MM.1S (cell line): ENCODE measurements around the gene CUL3.

Experiments used
- DNase-seq: peaks from one replicate; pipeline ENCODE4 v3.0.0-alpha.2; 2015
- H2AFZ ChIP-seq: fragments of 300-600 bp; sonication (generic); 2 replicates; pipeline ENCODE4 v1.6.0; 2016; ENCODE audit warnings: antibody characterized with exemption, low read length
- H3F3A ChIP-seq: fragments of 300-600 bp; sonication (generic); 2 replicates; pipeline ENCODE4 v1.6.1; 2016; ENCODE audit warnings: mild to moderate bottlenecking, antibody characterized with exemption, low read length, moderate library complexity, mixed read lengths; ENCODE audit not compliant: insufficient read depth
- H3K27ac ChIP-seq: fragments of 300-600 bp; sonication (generic); 2 replicates; pipeline ENCODE4 v1.5.1; 2016; ENCODE audit warnings: mild to moderate bottlenecking, low read length
- H3K27me3 ChIP-seq: fragments of 300-600 bp; sonication (generic); replicated peaks from 2 replicates; pipeline ENCODE4 v1.6.0; 2016; ENCODE audit warnings: low read length; ENCODE audit not compliant: insufficient read depth
- H3K36me3 ChIP-seq: fragments of 300-600 bp; sonication (generic); replicated peaks from 2 replicates; pipeline ENCODE4 v1.6.1; 2016; ENCODE audit warnings: mild to moderate bottlenecking, low read length, mixed read lengths; ENCODE audit not compliant: insufficient read depth
- H3K4me1 ChIP-seq: fragments of 300-600 bp; sonication (generic); 2 replicates; pipeline ENCODE4 v1.6.1; 2016; ENCODE audit warnings: low read length, mixed read lengths
- H3K4me2 ChIP-seq: fragments of 300-600 bp; sonication (generic); 2 replicates; pipeline ENCODE4 v1.6.0; 2016; ENCODE audit warnings: low read depth, low read length
- H3K4me3 ChIP-seq: fragments of 300-600 bp; sonication (generic); 2 replicates; pipeline ENCODE4 v1.5.1; 2016; ENCODE audit warnings: low read length, mixed read lengths
- H3K79me2 ChIP-seq: fragments of 300-600 bp; sonication (generic); 2 replicates; pipeline ENCODE4 v1.6.1; 2016; ENCODE audit warnings: mixed run types, low read length, mixed read lengths
- H3K9ac ChIP-seq: fragments of 300-600 bp; sonication (generic); 2 replicates; pipeline ENCODE4 v1.6.1; 2016; ENCODE audit warnings: low read length, mixed read lengths
- H3K9me2 ChIP-seq: fragments of 300-600 bp; sonication (generic); replicated peaks from 2 replicates; pipeline ENCODE4 v1.6.1; 2016; ENCODE audit warnings: mild to moderate bottlenecking, low read length, mixed read lengths; ENCODE audit not compliant: insufficient read depth
- H3K9me3 ChIP-seq: fragments of 300-600 bp; sonication (generic); replicated peaks from 2 replicates; pipeline ENCODE4 v1.6.1; 2016; ENCODE audit warnings: mild to moderate bottlenecking, low read length, mixed read lengths; ENCODE audit not compliant: insufficient read depth
- H4K20me1 ChIP-seq: fragments of 300-600 bp; sonication (generic); 2 replicates; pipeline ENCODE4 v1.6.1; 2016; ENCODE audit warnings: mild to moderate bottlenecking, low read length, moderate library complexity, mixed read lengths; ENCODE audit not compliant: insufficient read depth
- CTCF ChIP-seq: fragments of 300-600 bp; sonication (generic); IDR thresholded peaks from 2 replicates; pipeline ENCODE4 v1.5.1; 2016; ENCODE audit warnings: antibody characterized with exemption, low read length, mixed read lengths
- EZH2 ChIP-seq: fragments of 300-600 bp; sonication (generic); optimal IDR thresholded peaks from 2 replicates; pipeline ENCODE3; 2017; ENCODE audit warnings: low read depth, mild to moderate bottlenecking, antibody characterized with exemption, low read length, mixed read lengths
- EZH2phosphoT487 ChIP-seq: fragments of 300-600 bp; sonication (generic); IDR thresholded peaks from 2 replicates; pipeline ENCODE4 v1.6.1; 2018; ENCODE audit warnings: antibody characterized with exemption, low read length

CUL3 gene

GRCh38 chr2:224562831-224563230 lies 22.3 kb downstream of the CUL3 start:
- Histone ChIP-seq H3K4me1 (no peaks in the 10 kb centered on the region), H2AFZ (no peak overlapping the region), H3K27ac (no peak overlapping the region), H3K79me2 (peaks cover 100% of the 10 kb centered on the region), H3K4me2 (no peak overlapping the region), H3K4me3 (no peak overlapping the region), H4K20me1 (peaks cover 64% of the 10 kb centered on the region), H3K9ac (no peak overlapping the region), H3K9me3 (no peaks in the 10 kb centered on the region), H3K36me3 (peaks cover 7% of the 10 kb centered on the region), H3K9me2 (no peaks in the 10 kb centered on the region), H3F3A (no peaks in the 10 kb centered on the region), H3K27me3 (no peaks in the 10 kb centered on the region)
- no peak for DNase-seq
- TF ChIP-seq EZH2 (no peak), EZH2phosphoT487 (no peak), CTCF (no peak)

- peaks cover 95% of the 10 kb centered on the region for H3K79me2 ChIP-seq
- H2AFZ ChIP-seq = no peak overlapping the region
- no peak for TF ChIP-seq CTCF
- TF ChIP-seq EZH2phosphoT487 = no peak
- no peak for TF ChIP-seq EZH2
- peaks cover 62% of the 10 kb centered on the region for H4K20me1 ChIP-seq
- no peak for DNase-seq
- H3F3A ChIP-seq = no peaks in the 10 kb centered on the region
- no peak overlapping the region for H3K27ac ChIP-seq
- no peaks in the 10 kb centered on the region for H3K9me3 ChIP-seq
- no peaks in the 10 kb centered on the region for H3K9me2 ChIP-seq
- H3K36me3 ChIP-seq = peaks cover under 1% of the 10 kb centered on the region; the same call in 1 of the 2 replicates
- no peak overlapping the region for H3K9ac ChIP-seq
- H3K27me3 ChIP-seq = no peaks in the 10 kb centered on the region
- H3K4me2 ChIP-seq = no peak overlapping the region
- no peak overlapping the region for H3K4me3 ChIP-seq
- no peaks in the 10 kb centered on the region for H3K4me1 ChIP-seq
These were observed 23.7 kb downstream of the CUL3 start for GRCh38 chr2:224561234-224562005.

- no peaks in the 10 kb centered on the region; the same call in 1 of the 2 replicates for H3K36me3 ChIP-seq
These were observed 24.6 kb downstream of the CUL3 start for GRCh38 chr2:224560549-224560948.

More at GRCh38 chr2:224560549-224560948, 24.6 kb downstream of the CUL3 start:
- no peak overlapping the region for H3K4me3 ChIP-seq
- H3F3A ChIP-seq = no peaks in the 10 kb centered on the region
- no peaks in the 10 kb centered on the region for H3K9me3 ChIP-seq
- no peaks in the 10 kb centered on the region for H3K9me2 ChIP-seq
- H3K9ac ChIP-seq = no peak overlapping the region
- no peak for TF ChIP-seq EZH2phosphoT487
- TF ChIP-seq EZH2 = no peak
- no peak for TF ChIP-seq CTCF
- no peak overlapping the region for H2AFZ ChIP-seq
- H3K4me1 ChIP-seq = no peaks in the 10 kb centered on the region
- no peak overlapping the region for H3K4me2 ChIP-seq
- H3K27me3 ChIP-seq = no peaks in the 10 kb centered on the region
- peaks cover 95% of the 10 kb centered on the region for H3K79me2 ChIP-seq
- peaks cover 57% of the 10 kb centered on the region for H4K20me1 ChIP-seq
- DNase-seq = no peak
- no peak overlapping the region for H3K27ac ChIP-seq
